Mesothelial cell of epicardium (in vitro differentiated cells): ENCODE measurements around the gene HOXB7. TPM values are rescaled to one million over a fixed set of nuclear protein-coding genes. Genes with fewer than 3 reads are reported as not detected.
A peak's percentile ranks its signal among the peaks of the same experiment; 100 is the strongest.

Source experiments
- DNase-seq, 2 experiments: peaks; one replicate each; pipeline ENCODE4 v3.0.0; 2021; ENCODE audit warnings: low spot score in 2 of 2; ENCODE audit not compliant: unreplicated experiment in 2 of 2
- H3K27ac Mint-ChIP-seq: 2 replicates; pipeline ENCODE4 v1.8.0; 2021; ENCODE audit warnings: mixed read lengths
- H3K27me3 Mint-ChIP-seq: 2 replicates; pipeline ENCODE4 v1.8.0; 2021; ENCODE audit warnings: low read depth, mixed read lengths
- H3K36me3 Mint-ChIP-seq: 2 replicates; pipeline ENCODE4 v1.8.0; 2021; ENCODE audit warnings: mixed read lengths
- H3K4me1 Mint-ChIP-seq: 2 replicates; pipeline ENCODE4 v1.8.0; 2021; ENCODE audit warnings: mixed read lengths
- H3K4me3 Mint-ChIP-seq: 2 replicates; pipeline ENCODE4 v1.8.0; 2021; ENCODE audit warnings: mild to moderate bottlenecking, moderate library complexity, mixed read lengths
- H3K9me3 Mint-ChIP-seq: 2 replicates; pipeline ENCODE4 v1.8.0; 2021; ENCODE audit warnings: mixed read lengths
- CTCF ChIP-seq: fragments of 200-600 bp; sonication (generic); IDR thresholded peaks from one replicate; pipeline ENCODE4 v1.5.0; 2021; ENCODE audit warnings: antibody characterized with exemption; ENCODE audit not compliant: unreplicated experiment
- total RNA-seq: library from RNA; stranded (reverse); gene quantifications from 3 replicates; pipeline ENCODE4 v1.2.1, GENCODE V29; 2021

The HOXB7 gene
- total RNA-seq, 1 donor from 2014 or later, result 20.3 TPM

- Mint-ChIP-seq H3K36me3 (peaks cover 22% of the 10 kb centered on the region), H3K9me3 (no peaks in the 10 kb centered on the region), H3K27me3 (no peaks in the 10 kb centered on the region), H3K27ac (peak overlapping the region; percentile 100), H3K4me1 (peaks cover 56% of the 10 kb centered on the region), H3K4me3 (peak overlapping the region; percentile 90)
- TF ChIP-seq CTCF, result peak; percentile 94
- peak; percentile 81 to 96 for DNase-seq
Measured at GRCh38 chr17:48593840-48594537, 16.8 kb downstream of the HOXB7 start.

- TF ChIP-seq CTCF, result no peak
- peak in 1 of 2 experiments; percentile 67 for DNase-seq
- peak within 1 kb of the TSS; percentile 100 for H3K27ac Mint-ChIP-seq
- no peaks in the 10 kb centered on the region for H3K9me3 Mint-ChIP-seq
- H3K36me3 Mint-ChIP-seq, result peaks cover 22% of the 10 kb centered on the region
- H3K4me1 Mint-ChIP-seq, result peaks cover 49% of the 10 kb centered on the region
- H3K27me3 Mint-ChIP-seq, result no peaks in the 10 kb centered on the region
- peak within 1 kb of the TSS; percentile 90 for H3K4me3 Mint-ChIP-seq
Measured at GRCh38 chr17:48593126-48593829, 17.5 kb downstream of the HOXB7 start, which contains the start of gene HOXB5. Gene HOXB5 (minus strand): TSS chr17:48593779. CDS start chr17:48593682, 97 bp downstream.

GRCh38 chr17:48592577-48592976, 18.2 kb downstream of the HOXB7 start:
- peaks cover 48% of the 10 kb centered on the region for H3K4me1 Mint-ChIP-seq
- DNase-seq, result no peak
- H3K27me3 Mint-ChIP-seq, result no peaks in the 10 kb centered on the region
- H3K9me3 Mint-ChIP-seq, result no peaks in the 10 kb centered on the region
- H3K27ac Mint-ChIP-seq, result peak overlapping the region; percentile 100
- TF ChIP-seq CTCF, result no peak
- peak overlapping the region; percentile 90 for H3K4me3 Mint-ChIP-seq
- H3K36me3 Mint-ChIP-seq, result peaks cover 26% of the 10 kb centered on the region

- Mint-ChIP-seq H3K4me3 (peak overlapping the region; percentile 90), H3K27ac (peak overlapping the region; percentile 100), H3K9me3 (no peaks in the 10 kb centered on the region), H3K36me3 (peaks cover 30% of the 10 kb centered on the region), H3K4me1 (peaks cover 52% of the 10 kb centered on the region), H3K27me3 (no peaks in the 10 kb centered on the region)
- DNase-seq, result no peak
- no peak for TF ChIP-seq CTCF
Measured at GRCh38 chr17:48592057-48592514, 18.7 kb downstream of the HOXB7 start.

GRCh38 chr17:48591255-48592056, 19.4 kb downstream of the HOXB7 start:
- H3K4me1 Mint-ChIP-seq, result peaks cover 53% of the 10 kb centered on the region
- H3K9me3 Mint-ChIP-seq, result no peaks in the 10 kb centered on the region
- H3K27ac Mint-ChIP-seq, result peak overlapping the region; percentile 100
- H3K4me3 Mint-ChIP-seq, result peak overlapping the region; percentile 90
- DNase-seq, result no peak
- TF ChIP-seq CTCF, result no peak
- H3K36me3 Mint-ChIP-seq, result peaks cover 33% of the 10 kb centered on the region
- no peaks in the 10 kb centered on the region for H3K27me3 Mint-ChIP-seq
